ENCODE measurements around the gene ZNF319. TPM values are rescaled to one million over a fixed set of nuclear protein-coding genes. Genes with fewer than 3 reads are reported as not detected.

ZNF319 gene
- total and polyA plus RNA-seq, 2 of the 13 experiments (the other 11 are each of a cell fraction or from before 2014, with no cell fraction given) = 2.4 to 3.6 TPM

DNA sequence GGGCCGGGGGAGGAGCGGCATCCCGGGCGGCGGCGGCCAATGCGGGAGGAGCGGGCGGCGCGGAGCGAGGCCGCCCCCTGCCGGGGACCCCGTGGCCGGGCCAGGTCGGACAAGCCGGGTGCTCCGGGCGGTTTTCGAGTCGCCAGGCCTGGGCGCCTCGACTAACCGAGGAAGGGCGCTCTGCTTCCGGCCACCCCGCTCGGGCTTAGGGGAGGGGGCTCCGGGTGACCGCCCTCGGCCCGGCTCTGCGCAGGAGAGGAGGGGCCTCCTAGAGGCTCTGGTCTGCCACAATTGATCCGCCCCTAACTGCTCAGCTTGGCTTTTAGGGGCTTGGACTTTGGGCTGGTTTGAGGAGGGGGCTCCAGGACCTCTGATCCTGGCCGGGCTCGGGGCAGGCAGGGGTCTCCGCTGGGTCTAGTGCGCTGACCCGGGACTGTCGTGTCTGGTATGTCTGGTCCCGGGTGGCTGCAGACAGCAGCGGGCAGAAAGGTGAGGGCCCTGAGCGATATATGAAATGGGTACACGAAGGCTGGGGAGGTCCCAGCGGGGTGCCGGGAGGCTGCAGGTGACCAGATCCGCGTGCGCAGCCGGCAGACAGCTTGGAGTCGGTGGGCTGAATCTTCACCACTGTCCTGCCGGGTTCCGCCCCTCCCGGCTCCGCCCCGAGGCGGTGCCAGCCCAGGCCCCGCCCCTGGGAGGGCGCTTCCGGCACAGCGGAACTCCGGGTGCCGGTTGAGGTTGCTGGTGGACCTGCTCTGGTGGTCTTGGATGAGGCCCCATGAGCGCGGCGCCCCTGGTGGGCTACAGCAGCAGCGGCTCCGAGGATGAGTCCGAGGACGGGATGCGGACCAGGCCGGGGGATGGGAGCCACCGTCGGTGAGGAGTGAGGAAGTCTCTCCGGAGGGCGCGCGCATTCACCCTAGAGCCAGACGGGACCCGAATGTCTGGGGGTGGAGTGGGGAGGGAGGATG, 519 bp upstream of the ZNF319 start, which contains the start of gene USB1 (continued):
- TF ChIP-seq, protein P1, sequence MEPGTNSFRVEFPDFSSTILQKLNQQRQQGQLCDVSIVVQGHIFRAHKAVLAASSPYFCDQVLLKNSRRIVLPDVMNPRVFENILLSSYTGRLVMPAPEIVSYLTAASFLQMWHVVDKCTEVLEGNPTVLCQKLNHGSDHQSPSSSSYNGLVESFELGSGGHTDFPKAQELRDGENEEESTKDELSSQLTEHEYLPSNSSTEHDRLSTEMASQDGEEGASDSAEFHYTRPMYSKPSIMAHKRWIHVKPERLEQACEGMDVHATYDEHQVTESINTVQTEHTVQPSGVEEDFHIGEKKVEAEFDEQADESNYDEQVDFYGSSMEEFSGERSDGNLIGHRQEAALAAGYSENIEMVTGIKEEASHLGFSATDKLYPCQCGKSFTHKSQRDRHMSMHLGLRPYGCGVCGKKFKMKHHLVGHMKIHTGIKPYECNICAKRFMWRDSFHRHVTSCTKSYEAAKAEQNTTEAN (CRISPR knock-in tag; conservative IDR thresholded peaks at IDR 0.05) = 0 out of 2 replicates have a peak, but pooled peaks have one; percentile 33
- TF ChIP-seq SUZ12 (IDR thresholded peaks at IDR 0.05; ENCODE audit: low read depth, low read length) (no peak), PITX1 (CRISPR knock-in tag; IDR thresholded peaks at IDR 0.05) (peak; percentile 58; the same call in 1 of the 2 replicates), KLF16 (CRISPR knock-in tag; IDR thresholded peaks at IDR 0.05) (peak in 1 of 2 experiments; percentile 79; a peak in 1 of 4 replicates), ETV5 (CRISPR knock-in tag; IDR thresholded peaks at IDR 0.05; ENCODE audit: borderline replicate concordance) (peak; percentile 90), JDP2 (CRISPR knock-in tag; IDR thresholded peaks at IDR 0.05; ENCODE audit: borderline replicate concordance) (no peak; the same call in 1 of the 2 replicates), DPF2 (CRISPR knock-in tag; IDR thresholded peaks at IDR 0.05; ENCODE audit: borderline replicate concordance, low read depth) (no peak), MAFF (IDR thresholded peaks at IDR 0.05; ENCODE audit: low read depth, low read length) (no peak)
- TF ChIP-seq, protein P2, sequence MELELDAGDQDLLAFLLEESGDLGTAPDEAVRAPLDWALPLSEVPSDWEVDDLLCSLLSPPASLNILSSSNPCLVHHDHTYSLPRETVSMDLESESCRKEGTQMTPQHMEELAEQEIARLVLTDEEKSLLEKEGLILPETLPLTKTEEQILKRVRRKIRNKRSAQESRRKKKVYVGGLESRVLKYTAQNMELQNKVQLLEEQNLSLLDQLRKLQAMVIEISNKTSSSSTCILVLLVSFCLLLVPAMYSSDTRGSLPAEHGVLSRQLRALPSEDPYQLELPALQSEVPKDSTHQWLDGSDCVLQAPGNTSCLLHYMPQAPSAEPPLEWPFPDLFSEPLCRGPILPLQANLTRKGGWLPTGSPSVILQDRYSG (CRISPR knock-in tag; IDR thresholded peaks at IDR 0.05) = peak; percentile 58; the same call in 1 of the 2 replicates
- TF ChIP-seq, protein P3, sequence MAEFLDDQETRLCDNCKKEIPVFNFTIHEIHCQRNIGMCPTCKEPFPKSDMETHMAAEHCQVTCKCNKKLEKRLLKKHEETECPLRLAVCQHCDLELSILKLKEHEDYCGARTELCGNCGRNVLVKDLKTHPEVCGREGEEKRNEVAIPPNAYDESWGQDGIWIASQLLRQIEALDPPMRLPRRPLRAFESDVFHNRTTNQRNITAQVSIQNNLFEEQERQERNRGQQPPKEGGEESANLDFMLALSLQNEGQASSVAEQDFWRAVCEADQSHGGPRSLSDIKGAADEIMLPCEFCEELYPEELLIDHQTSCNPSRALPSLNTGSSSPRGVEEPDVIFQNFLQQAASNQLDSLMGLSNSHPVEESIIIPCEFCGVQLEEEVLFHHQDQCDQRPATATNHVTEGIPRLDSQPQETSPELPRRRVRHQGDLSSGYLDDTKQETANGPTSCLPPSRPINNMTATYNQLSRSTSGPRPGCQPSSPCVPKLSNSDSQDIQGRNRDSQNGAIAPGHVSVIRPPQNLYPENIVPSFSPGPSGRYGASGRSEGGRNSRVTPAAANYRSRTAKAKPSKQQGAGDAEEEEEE (CRISPR knock-in tag; IDR thresholded peaks at IDR 0.05; ENCODE audit: borderline replicate concordance) = no peak
- TF ChIP-seq, protein P4, sequence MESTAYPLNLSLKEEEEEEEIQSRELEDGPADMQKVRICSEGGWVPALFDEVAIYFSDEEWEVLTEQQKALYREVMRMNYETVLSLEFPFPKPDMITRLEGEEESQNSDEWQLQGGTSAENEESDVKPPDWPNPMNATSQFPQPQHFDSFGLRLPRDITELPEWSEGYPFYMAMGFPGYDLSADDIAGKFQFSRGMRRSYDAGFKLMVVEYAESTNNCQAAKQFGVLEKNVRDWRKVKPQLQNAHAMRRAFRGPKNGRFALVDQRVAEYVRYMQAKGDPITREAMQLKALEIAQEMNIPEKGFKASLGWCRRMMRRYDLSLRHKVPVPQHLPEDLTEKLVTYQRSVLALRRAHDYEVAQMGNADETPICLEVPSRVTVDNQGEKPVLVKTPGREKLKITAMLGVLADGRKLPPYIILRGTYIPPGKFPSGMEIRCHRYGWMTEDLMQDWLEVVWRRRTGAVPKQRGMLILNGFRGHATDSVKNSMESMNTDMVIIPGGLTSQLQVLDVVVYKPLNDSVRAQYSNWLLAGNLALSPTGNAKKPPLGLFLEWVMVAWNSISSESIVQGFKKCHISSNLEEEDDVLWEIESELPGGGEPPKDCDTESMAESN (CRISPR knock-in tag; conservative IDR thresholded peaks at IDR 0.05) = peak; percentile 90
- TF ChIP-seq, protein P5, sequence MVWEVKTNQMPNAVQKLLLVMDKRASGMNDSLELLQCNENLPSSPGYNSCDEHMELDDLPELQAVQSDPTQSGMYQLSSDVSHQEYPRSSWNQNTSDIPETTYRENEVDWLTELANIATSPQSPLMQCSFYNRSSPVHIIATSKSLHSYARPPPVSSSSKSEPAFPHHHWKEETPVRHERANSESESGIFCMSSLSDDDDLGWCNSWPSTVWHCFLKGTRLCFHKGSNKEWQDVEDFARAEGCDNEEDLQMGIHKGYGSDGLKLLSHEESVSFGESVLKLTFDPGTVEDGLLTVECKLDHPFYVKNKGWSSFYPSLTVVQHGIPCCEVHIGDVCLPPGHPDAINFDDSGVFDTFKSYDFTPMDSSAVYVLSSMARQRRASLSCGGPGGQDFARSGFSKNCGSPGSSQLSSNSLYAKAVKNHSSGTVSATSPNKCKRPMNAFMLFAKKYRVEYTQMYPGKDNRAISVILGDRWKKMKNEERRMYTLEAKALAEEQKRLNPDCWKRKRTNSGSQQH (CRISPR knock-in tag; IDR thresholded peaks at IDR 0.05; ENCODE audit: low read depth) = no peak
- TF ChIP-seq, protein P6, sequence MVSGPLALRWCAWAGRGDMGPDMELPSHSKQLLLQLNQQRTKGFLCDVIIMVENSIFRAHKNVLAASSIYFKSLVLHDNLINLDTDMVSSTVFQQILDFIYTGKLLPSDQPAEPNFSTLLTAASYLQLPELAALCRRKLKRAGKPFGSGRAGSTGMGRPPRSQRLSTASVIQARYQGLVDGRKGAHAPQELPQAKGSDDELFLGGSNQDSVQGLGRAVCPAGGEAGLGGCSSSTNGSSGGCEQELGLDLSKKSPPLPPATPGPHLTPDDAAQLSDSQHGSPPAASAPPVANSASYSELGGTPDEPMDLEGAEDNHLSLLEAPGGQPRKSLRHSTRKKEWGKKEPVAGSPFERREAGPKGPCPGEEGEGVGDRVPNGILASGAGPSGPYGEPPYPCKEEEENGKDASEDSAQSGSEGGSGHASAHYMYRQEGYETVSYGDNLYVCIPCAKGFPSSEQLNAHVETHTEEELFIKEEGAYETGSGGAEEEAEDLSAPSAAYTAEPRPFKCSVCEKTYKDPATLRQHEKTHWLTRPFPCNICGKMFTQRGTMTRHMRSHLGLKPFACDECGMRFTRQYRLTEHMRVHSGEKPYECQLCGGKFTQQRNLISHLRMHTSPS (CRISPR knock-in tag; IDR thresholded peaks at IDR 0.05; ENCODE audit: low read depth) = no peak
